Measurements from ENCODE around the gene MS4A4E.

DNA sequence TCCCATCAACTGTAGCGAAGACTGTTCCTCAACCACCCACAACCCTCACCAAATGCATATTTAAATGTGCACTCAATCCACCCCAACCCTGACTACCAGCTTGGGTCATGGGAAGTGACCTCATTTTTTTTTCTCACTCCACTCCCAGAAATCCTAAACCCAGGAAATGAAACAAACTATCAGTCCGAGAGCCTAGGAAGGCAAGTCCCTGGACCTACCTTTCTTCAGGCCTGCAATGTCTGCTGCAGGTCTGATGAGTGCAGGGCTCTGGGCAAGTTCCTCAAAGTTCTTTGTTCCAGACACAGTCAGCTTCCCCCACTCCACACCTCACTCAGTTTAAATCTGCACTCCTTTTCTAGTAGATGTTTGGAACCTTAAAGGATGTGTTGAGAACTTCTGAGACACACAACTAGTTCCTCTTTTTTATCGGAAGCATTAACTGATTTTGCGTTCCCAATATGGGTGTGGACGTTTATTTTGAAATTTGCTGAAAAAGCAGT, at the start of gene MS4A4E:
- no peak for TF ChIP-seq CTCF (conservative IDR thresholded peaks at IDR 0.05; ENCODE audit: low read depth in 2 of 2)
- TF ChIP-seq, protein P1, sequence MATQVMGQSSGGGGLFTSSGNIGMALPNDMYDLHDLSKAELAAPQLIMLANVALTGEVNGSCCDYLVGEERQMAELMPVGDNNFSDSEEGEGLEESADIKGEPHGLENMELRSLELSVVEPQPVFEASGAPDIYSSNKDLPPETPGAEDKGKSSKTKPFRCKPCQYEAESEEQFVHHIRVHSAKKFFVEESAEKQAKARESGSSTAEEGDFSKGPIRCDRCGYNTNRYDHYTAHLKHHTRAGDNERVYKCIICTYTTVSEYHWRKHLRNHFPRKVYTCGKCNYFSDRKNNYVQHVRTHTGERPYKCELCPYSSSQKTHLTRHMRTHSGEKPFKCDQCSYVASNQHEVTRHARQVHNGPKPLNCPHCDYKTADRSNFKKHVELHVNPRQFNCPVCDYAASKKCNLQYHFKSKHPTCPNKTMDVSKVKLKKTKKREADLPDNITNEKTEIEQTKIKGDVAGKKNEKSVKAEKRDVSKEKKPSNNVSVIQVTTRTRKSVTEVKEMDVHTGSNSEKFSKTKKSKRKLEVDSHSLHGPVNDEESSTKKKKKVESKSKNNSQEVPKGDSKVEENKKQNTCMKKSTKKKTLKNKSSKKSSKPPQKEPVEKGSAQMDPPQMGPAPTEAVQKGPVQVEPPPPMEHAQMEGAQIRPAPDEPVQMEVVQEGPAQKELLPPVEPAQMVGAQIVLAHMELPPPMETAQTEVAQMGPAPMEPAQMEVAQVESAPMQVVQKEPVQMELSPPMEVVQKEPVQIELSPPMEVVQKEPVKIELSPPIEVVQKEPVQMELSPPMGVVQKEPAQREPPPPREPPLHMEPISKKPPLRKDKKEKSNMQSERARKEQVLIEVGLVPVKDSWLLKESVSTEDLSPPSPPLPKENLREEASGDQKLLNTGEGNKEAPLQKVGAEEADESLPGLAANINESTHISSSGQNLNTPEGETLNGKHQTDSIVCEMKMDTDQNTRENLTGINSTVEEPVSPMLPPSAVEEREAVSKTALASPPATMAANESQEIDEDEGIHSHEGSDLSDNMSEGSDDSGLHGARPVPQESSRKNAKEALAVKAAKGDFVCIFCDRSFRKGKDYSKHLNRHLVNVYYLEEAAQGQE (IDR thresholded peaks at IDR 0.05; ENCODE audit: unreplicated experiment) = no peak
- no peak for TF ChIP-seq EZH2 (IDR thresholded peaks at IDR 0.05; ENCODE audit: low read depth, unreplicated experiment)
- no peak for TF ChIP-seq EZH2phosphoT487 (IDR thresholded peaks at IDR 0.05; ENCODE audit: unreplicated experiment)
- TF ChIP-seq, protein P2, sequence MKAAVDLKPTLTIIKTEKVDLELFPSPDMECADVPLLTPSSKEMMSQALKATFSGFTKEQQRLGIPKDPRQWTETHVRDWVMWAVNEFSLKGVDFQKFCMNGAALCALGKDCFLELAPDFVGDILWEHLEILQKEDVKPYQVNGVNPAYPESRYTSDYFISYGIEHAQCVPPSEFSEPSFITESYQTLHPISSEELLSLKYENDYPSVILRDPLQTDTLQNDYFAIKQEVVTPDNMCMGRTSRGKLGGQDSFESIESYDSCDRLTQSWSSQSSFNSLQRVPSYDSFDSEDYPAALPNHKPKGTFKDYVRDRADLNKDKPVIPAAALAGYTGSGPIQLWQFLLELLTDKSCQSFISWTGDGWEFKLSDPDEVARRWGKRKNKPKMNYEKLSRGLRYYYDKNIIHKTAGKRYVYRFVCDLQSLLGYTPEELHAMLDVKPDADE (IDR thresholded peaks at IDR 0.05) = no peak
